ENCODE measurements around the gene AK5. TPM values are rescaled to one million over a fixed set of nuclear protein-coding genes. Genes with fewer than 3 reads are reported as not detected.

The AK5 gene
- polyA plus RNA-seq, 3 donors, result 0.34 to 0.72 (median 0.48) TPM

DNA sequence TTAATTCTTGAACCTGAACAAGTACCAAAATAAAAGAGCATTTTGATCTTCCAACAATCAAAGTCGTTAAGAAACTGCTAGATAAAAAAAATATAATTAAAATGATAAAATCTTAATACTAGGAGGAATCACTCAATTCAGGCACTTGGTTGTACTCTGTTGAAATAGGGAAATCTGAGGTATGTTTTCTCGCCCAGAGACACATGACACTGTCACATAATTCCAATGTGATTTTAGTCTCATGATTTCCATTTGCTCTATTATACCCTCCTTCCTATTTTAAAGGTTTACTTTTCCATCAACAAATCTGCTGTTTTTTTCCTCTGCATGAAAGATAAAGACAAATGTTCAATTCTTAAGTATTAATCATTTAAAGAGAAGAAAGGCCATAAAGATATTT lies 303.1 kb downstream of the AK5 start:
- peaks cover 29 to 54% of the 10 kb centered on the region in 2 donors for H3K36me3 ChIP-seq (replicated peaks in 1 of 2; ENCODE audit: control insufficient read depth in 1 of 2, insufficient read depth in 2 of 2, low read length in 2 of 2)

DNA sequence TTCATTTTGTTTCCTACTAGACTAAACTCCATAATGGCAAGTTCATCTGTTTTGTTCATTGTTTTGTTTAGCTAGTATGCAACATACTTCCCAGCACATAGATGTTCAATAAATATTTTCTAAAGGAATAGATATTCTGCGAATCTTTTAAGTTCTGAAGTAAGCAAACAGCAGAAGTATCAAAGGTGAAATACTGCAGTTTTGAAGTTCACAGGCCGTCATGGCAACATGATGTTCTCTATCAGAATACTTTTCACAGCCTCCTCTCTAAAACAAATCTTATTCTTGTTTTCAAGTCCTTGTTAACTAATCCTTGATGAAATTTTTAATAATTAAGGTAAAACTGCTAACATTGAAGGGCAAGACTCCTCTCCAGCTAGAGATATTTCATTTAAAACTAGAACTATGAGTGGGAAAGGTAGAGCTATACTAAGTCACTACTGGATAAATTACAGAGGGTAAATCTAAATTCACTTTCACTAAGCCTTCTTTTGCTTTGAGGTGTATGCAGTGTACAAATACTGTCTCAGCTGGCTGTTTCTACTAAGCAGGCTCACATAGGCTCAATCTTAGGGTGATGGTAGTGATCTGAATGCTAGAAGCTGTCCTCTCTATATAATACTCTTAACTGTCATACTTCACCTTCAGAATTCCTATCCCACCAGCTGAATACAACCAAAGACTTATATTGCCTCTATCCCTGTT lies 303.9 kb downstream of the AK5 start:
- WGBS (ENCODE audit: insufficient coverage), result no CpG with 5 or more reads among the region's 2 CpGs

More for the DNA sequence above, 303.1 kb downstream of the AK5 start:
- H3K4me3 ChIP-seq (replicated peaks in 1 of 3; ENCODE audit: low read depth in 2 of 3, low read length in 3 of 3), result no peak overlapping the region
- no peaks in the 10 kb centered on the region for H3K4me1 ChIP-seq (ENCODE audit: control insufficient read depth in 1 of 2, insufficient read depth in 2 of 2, low read length in 2 of 2)
- no peak for DNase-seq
- intact Hi-C loops (cut with micrococcal nuclease), result no loop called here
- Mint-ChIP-seq H3K4me3 (no peak overlapping the region), H3K9me3 (no peaks in the 10 kb centered on the region), H3K27me3 (ENCODE audit: low read depth in 3 of 3) (no peaks in the 10 kb centered on the region), H3K4me1 (no peaks in the 10 kb centered on the region), H3K27ac (no peak overlapping the region), H3K36me3 (peaks cover 46 to 53% of the 10 kb centered on the region in 2 donors)
- no peak overlapping the region for H3K9ac ChIP-seq (ENCODE audit: insufficient read depth, low read length, poor library complexity, severe bottlenecking)
- WGBS (ENCODE audit: insufficient coverage), result no CpG with 5 or more reads among the region's 2 CpGs
- no peak overlapping the region for H2AFZ ChIP-seq (ENCODE audit: insufficient read depth, low read depth, low read length, poor library complexity, severe bottlenecking)
- no peak overlapping the region for H3K4me2 ChIP-seq (replicated peaks; ENCODE audit: extremely low read depth, low read length, poor library complexity, severe bottlenecking)
- H3K27me3 ChIP-seq (ENCODE audit: control insufficient read depth in 2 of 2, insufficient read depth in 2 of 2, low read length in 2 of 2), result no peaks in the 10 kb centered on the region
- H3K79me2 ChIP-seq (ENCODE audit: insufficient read depth, low read length), result no peaks in the 10 kb centered on the region
- TF ChIP-seq, protein P1, sequence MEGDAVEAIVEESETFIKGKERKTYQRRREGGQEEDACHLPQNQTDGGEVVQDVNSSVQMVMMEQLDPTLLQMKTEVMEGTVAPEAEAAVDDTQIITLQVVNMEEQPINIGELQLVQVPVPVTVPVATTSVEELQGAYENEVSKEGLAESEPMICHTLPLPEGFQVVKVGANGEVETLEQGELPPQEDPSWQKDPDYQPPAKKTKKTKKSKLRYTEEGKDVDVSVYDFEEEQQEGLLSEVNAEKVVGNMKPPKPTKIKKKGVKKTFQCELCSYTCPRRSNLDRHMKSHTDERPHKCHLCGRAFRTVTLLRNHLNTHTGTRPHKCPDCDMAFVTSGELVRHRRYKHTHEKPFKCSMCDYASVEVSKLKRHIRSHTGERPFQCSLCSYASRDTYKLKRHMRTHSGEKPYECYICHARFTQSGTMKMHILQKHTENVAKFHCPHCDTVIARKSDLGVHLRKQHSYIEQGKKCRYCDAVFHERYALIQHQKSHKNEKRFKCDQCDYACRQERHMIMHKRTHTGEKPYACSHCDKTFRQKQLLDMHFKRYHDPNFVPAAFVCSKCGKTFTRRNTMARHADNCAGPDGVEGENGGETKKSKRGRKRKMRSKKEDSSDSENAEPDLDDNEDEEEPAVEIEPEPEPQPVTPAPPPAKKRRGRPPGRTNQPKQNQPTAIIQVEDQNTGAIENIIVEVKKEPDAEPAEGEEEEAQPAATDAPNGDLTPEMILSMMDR (IDR thresholded peaks at IDR 0.05), result no peak
- no peak overlapping the region for H3K27ac ChIP-seq (ENCODE audit: low read depth in 1 of 2, low read length in 2 of 2)
- no peaks in the 10 kb centered on the region for H3K9me3 ChIP-seq (replicated peaks in 1 of 2; ENCODE audit: control insufficient read depth in 1 of 2, insufficient read depth in 1 of 2, low read length in 2 of 2)
- H4K20me1 ChIP-seq (ENCODE audit: insufficient read depth, low read length), result no peaks in the 10 kb centered on the region

More for the DNA sequence above, 303.9 kb downstream of the AK5 start:
- Histone ChIP-seq H3K4me2 (replicated peaks; ENCODE audit: extremely low read depth, low read length, poor library complexity, severe bottlenecking) (no peak overlapping the region), H4K20me1 (ENCODE audit: insufficient read depth, low read length) (no peaks in the 10 kb centered on the region), H3K36me3 (replicated peaks in 1 of 2; ENCODE audit: control insufficient read depth in 1 of 2, insufficient read depth in 2 of 2, low read length in 2 of 2) (peaks cover 22 to 45% of the 10 kb centered on the region in 2 donors), H3K27ac (ENCODE audit: low read depth in 1 of 2, low read length in 2 of 2) (no peak overlapping the region), H3K4me1 (ENCODE audit: control insufficient read depth in 1 of 2, insufficient read depth in 2 of 2, low read length in 2 of 2) (peaks cover 3 to 5% of the 10 kb centered on the region in 2 donors), H3K79me2 (ENCODE audit: insufficient read depth, low read length) (no peaks in the 10 kb centered on the region), H2AFZ (ENCODE audit: insufficient read depth, low read depth, low read length, poor library complexity, severe bottlenecking) (no peak overlapping the region), H3K9ac (ENCODE audit: insufficient read depth, low read length, poor library complexity, severe bottlenecking) (no peak overlapping the region), H3K9me3 (replicated peaks in 1 of 2; ENCODE audit: control insufficient read depth in 1 of 2, insufficient read depth in 1 of 2, low read length in 2 of 2) (no peaks in the 10 kb centered on the region), H3K27me3 (ENCODE audit: control insufficient read depth in 2 of 2, insufficient read depth in 2 of 2, low read length in 2 of 2) (no peaks in the 10 kb centered on the region), H3K4me3 (replicated peaks in 1 of 3; ENCODE audit: low read depth in 2 of 3, low read length in 3 of 3) (no peak overlapping the region)
- TF ChIP-seq, protein P1 (IDR thresholded peaks at IDR 0.05), result no peak
- peaks cover 6% of the 10 kb centered on the region for H3K4me1 Mint-ChIP-seq
- intact Hi-C loops (cut with micrococcal nuclease), result no loop called here
- no peaks in the 10 kb centered on the region for H3K27me3 Mint-ChIP-seq (ENCODE audit: low read depth in 3 of 3)
- H3K9me3 Mint-ChIP-seq, result no peaks in the 10 kb centered on the region
- peak overlapping the region in 1 of 7 donors; percentile 20 for H3K27ac Mint-ChIP-seq
- no peak overlapping the region for H3K4me3 Mint-ChIP-seq
- H3K36me3 Mint-ChIP-seq, result peaks cover 37 to 45% of the 10 kb centered on the region in 2 donors
- no peak for DNase-seq
